ENCODE data around the gene KIF6.

- TF ChIP-seq CTCF (IDR thresholded peaks at IDR 0.05) (no peak), POLR2A (IDR thresholded peaks at IDR 0.05) (no peak)
Observed at GRCh38 chr6:39428816-39429215, 296.4 kb downstream of the KIF6 start.
